Measurements from ENCODE around the gene PCSK5. TPM values are rescaled to one million over a fixed set of nuclear protein-coding genes. Genes with fewer than 3 reads are reported as not detected.

Gene PCSK5
- polyA plus RNA-seq, 2 donors = 4.2 to 6.1 TPM

DNA sequence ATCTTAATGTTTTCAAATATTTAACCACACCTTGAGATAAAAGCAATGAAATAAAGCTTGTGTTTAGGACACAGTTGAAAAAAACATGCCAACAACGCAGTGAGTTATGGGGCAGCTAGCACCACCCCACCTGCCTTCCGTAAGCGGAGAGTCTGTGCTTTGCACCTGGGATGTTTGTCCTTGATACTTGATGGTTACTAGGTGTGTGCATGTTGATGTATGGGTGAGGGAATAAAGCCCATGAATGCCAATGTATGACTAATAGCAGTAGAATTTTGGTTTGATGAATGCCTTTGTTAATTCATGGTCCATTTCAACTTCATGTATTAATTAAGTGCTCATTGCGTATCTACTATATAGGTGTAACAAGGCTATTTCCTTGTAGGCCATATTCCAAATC is 74.0 kb downstream of the PCSK5 start:
- peaks cover 5 to 9% of the 10 kb centered on the region in 2 donors for H3K4me1 ChIP-seq (ENCODE audit: control insufficient read depth in 2 of 2, insufficient read depth in 2 of 2, low read length in 1 of 2)
- WGBS, 2 donors = 51% methylated on average over 4 of the region's 4 CpGs
- H3K36me3 ChIP-seq (ENCODE audit: control insufficient read depth in 2 of 2, insufficient read depth in 2 of 2, low read length in 1 of 2) = no peaks in the 10 kb centered on the region
- peak overlapping the region; percentile 22 to 46 for H3K27ac ChIP-seq (ENCODE audit: low read depth in 2 of 2, low read length in 1 of 2)
- H3K27me3 ChIP-seq (ENCODE audit: control insufficient read depth in 1 of 2, insufficient read depth in 2 of 2, low read length in 2 of 2) = no peaks in the 10 kb centered on the region
- H3K9me3 ChIP-seq (ENCODE audit: control insufficient read depth in 2 of 2, insufficient read depth in 1 of 2, low read depth in 1 of 2, low read length in 1 of 2) = no peaks in the 10 kb centered on the region
- H3K4me3 ChIP-seq (ENCODE audit: low read depth in 1 of 2, low read length in 2 of 2) = no peak overlapping the region

DNA sequence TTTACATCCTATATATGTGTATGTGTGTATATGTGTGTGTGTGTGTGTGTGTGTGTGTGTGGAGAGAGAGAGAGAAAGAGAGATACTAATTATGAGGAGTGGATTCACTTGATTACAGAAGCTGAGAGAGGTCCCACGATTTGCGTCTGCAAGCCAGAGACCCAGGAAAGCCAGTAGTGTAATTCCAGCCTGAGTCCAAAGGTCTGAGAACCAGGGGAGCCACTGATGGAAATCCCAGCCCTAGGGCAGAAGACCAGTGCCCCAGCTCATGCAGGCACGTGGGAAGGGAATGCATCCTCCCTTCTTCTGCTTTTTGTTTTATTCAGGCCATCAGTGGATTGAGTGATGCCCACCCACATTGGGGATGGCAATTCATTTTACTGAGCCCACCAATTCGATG is 74.8 kb downstream of the PCSK5 start:
- no peaks in the 10 kb centered on the region for H3K9me3 ChIP-seq (ENCODE audit: control insufficient read depth in 2 of 2, insufficient read depth in 1 of 2, low read depth in 1 of 2, low read length in 1 of 2)
- H3K4me1 ChIP-seq (ENCODE audit: control insufficient read depth in 2 of 2, insufficient read depth in 2 of 2, low read length in 1 of 2) = peaks cover 5 to 9% of the 10 kb centered on the region in 2 donors
- H3K27ac ChIP-seq (ENCODE audit: low read depth in 2 of 2, low read length in 1 of 2) = no peak overlapping the region
- no peaks in the 10 kb centered on the region for H3K27me3 ChIP-seq (ENCODE audit: control insufficient read depth in 1 of 2, insufficient read depth in 2 of 2, low read length in 2 of 2)
- H3K36me3 ChIP-seq (ENCODE audit: control insufficient read depth in 2 of 2, insufficient read depth in 2 of 2, low read length in 1 of 2) = no peaks in the 10 kb centered on the region
- WGBS, 2 donors = 90 to 93% methylated on average over 4 of the region's 4 CpGs
- H3K4me3 ChIP-seq (ENCODE audit: low read depth in 1 of 2, low read length in 2 of 2) = no peak overlapping the region

DNA sequence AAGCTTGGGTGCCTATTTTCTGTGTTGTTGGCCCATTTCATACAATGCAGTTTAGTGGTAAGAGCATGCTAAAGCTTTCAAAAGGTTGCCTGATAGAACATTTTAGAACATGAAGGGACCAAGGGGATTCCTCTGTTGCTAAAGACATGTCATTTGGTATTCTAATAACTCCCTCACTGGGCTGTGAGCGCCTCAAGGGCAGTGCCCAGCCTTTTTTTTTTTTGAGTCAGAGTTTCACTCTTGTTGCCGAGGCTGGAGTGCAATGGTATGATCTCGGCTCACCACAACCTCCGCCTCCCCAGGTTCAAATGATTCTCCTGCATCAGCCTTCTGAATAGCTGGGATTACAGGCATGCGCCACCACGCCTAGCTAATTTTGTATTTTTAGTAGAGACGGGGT is 77.1 kb downstream of the PCSK5 start:
- no peaks in the 10 kb centered on the region for H3K27me3 ChIP-seq (ENCODE audit: control insufficient read depth in 1 of 2, insufficient read depth in 2 of 2, low read length in 2 of 2)
- 83 to 88% methylated on average over 7 of the region's 7 CpGs for WGBS, 2 donors
- no peaks in the 10 kb centered on the region for H3K36me3 ChIP-seq (ENCODE audit: control insufficient read depth in 2 of 2, insufficient read depth in 2 of 2, low read length in 1 of 2)
- no peaks in the 10 kb centered on the region for H3K9me3 ChIP-seq (ENCODE audit: control insufficient read depth in 2 of 2, insufficient read depth in 1 of 2, low read depth in 1 of 2, low read length in 1 of 2)
- H3K4me1 ChIP-seq (ENCODE audit: control insufficient read depth in 2 of 2, insufficient read depth in 2 of 2, low read length in 1 of 2) = peaks cover 0 to 3% of the 10 kb centered on the region in 2 donors
- no peak overlapping the region for H3K4me3 ChIP-seq (ENCODE audit: low read depth in 1 of 2, low read length in 2 of 2)
- H3K27ac ChIP-seq (ENCODE audit: low read depth in 2 of 2, low read length in 1 of 2) = no peak overlapping the region

DNA sequence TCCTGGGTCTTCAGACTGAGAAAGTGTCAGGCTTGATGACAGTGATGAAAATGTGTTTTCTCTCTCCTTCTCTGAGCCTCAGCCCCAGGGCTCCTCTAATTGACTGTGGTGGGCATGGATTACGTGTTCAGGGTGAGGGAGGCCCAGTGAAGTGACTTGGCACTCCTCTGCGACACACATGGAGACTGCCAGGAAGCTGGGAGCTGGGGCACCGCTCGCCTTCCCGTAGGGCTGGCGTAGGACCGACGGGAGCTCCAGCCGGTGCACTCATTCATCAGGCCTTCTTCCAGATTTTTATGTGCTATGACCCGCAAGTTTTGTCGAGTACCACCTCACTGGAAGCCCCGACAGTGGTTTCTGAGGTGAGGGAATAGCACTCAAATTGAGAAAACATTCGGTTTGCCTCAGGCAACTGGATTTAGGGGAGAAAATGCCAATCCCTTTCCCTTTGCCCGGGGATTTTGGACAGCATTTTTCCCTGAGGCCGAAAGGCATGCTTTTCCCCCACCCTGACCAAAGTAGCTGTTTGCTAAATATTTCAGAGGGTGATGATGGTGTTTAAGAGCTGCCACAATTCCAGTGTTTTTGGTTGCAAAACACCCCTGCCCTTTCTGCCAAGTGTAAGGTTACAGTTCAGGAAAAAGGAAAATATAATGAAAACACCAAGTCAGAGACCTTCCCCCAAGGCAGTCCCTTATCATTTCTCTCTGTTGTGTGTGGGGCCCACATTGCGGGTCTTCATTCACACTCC is 83.7 kb downstream of the PCSK5 start:
- Histone ChIP-seq H3K4me1 (ENCODE audit: control insufficient read depth in 2 of 2, insufficient read depth in 2 of 2, low read length in 1 of 2) (no peaks in the 10 kb centered on the region), H3K4me3 (ENCODE audit: low read depth in 1 of 2, low read length in 2 of 2) (no peak overlapping the region), H3K27me3 (ENCODE audit: control insufficient read depth in 1 of 2, insufficient read depth in 2 of 2, low read length in 2 of 2) (no peaks in the 10 kb centered on the region), H3K9me3 (ENCODE audit: control insufficient read depth in 2 of 2, insufficient read depth in 1 of 2, low read depth in 1 of 2, low read length in 1 of 2) (no peaks in the 10 kb centered on the region), H3K27ac (ENCODE audit: low read depth in 2 of 2, low read length in 1 of 2) (no peak overlapping the region), H3K36me3 (ENCODE audit: control insufficient read depth in 2 of 2, insufficient read depth in 2 of 2, low read length in 1 of 2) (no peaks in the 10 kb centered on the region)
- 82 to 90% methylated on average over 16 of the region's 16 CpGs for WGBS, 2 donors

DNA sequence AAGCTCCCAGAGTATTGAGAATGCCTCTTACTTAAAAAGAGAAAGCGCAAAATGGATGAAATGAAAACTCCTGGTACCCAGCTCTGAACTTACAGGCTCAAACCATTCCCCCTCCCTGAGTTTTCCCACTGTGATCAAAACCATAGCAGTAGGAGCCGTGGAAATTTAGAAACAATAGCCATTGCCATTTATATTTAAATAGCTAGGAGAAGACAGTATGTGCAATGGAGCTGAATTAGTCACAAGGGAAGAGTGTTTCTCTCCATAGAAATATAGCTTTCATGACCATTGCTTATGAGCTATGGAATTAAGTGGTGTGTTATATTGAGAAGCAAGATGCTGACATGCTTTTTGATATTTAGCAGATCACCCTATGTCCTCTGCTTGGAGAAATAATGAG is 84.6 kb downstream of the PCSK5 start:
- H3K36me3 ChIP-seq (ENCODE audit: control insufficient read depth in 2 of 2, insufficient read depth in 2 of 2, low read length in 1 of 2) = no peaks in the 10 kb centered on the region
- WGBS, 2 donors = 88 to 90% methylated on average over 2 of the region's 2 CpGs
- no peaks in the 10 kb centered on the region for H3K4me1 ChIP-seq (ENCODE audit: control insufficient read depth in 2 of 2, insufficient read depth in 2 of 2, low read length in 1 of 2)
- no peak overlapping the region for H3K27ac ChIP-seq (ENCODE audit: low read depth in 2 of 2, low read length in 1 of 2)
- no peaks in the 10 kb centered on the region for H3K27me3 ChIP-seq (ENCODE audit: control insufficient read depth in 1 of 2, insufficient read depth in 2 of 2, low read length in 2 of 2)
- H3K9me3 ChIP-seq (ENCODE audit: control insufficient read depth in 2 of 2, insufficient read depth in 1 of 2, low read depth in 1 of 2, low read length in 1 of 2) = no peaks in the 10 kb centered on the region
- no peak overlapping the region for H3K4me3 ChIP-seq (ENCODE audit: low read depth in 1 of 2, low read length in 2 of 2)

DNA sequence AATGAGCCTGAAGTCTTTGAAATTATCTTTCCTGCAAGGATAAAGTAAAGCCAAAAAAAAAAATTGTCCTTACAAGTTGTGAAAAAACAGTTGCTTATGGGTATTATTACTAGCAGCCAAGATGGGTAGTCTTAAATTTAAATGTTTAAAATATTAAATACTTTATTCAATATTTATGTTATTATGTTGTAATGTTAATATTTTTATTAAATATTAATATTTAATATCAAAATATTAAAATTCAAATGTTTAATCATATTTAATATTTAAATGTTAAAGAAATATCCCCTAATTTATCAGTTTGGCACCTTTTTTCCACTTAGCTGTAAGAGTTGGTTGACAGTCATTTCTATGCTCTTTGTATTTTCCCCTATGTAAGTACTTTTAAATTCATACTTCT is 86.1 kb downstream of the PCSK5 start:
- no peaks in the 10 kb centered on the region for H3K9me3 ChIP-seq (ENCODE audit: control insufficient read depth in 2 of 2, insufficient read depth in 1 of 2, low read depth in 1 of 2, low read length in 1 of 2)
- H3K4me3 ChIP-seq (ENCODE audit: low read depth in 1 of 2, low read length in 2 of 2) = no peak overlapping the region
- H3K27ac ChIP-seq (ENCODE audit: low read depth in 2 of 2, low read length in 1 of 2) = no peak overlapping the region
- H3K27me3 ChIP-seq (ENCODE audit: control insufficient read depth in 1 of 2, insufficient read depth in 2 of 2, low read length in 2 of 2) = no peaks in the 10 kb centered on the region
- no peaks in the 10 kb centered on the region for H3K4me1 ChIP-seq (ENCODE audit: control insufficient read depth in 2 of 2, insufficient read depth in 2 of 2, low read length in 1 of 2)
- H3K36me3 ChIP-seq (ENCODE audit: control insufficient read depth in 2 of 2, insufficient read depth in 2 of 2, low read length in 1 of 2) = no peaks in the 10 kb centered on the region

DNA sequence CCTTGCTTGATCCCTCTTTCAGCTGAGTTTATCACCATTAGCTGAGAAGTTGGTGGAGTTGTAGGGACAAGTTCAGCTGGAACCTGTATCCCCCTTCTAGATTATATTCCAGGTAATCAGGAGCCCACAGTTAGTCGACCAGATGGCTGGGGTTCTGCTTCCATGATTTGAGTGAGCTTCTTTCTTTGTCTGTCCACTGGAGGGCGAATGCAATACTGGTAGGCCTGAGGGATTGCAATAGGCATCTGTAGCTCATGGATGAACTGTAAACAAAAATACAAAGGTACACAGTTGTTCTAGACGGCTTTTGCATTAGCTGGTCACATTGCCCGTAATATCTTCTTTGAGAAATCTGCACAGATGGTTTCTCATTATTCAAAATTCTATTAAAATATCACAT is 88.9 kb downstream of the PCSK5 start:
- Histone ChIP-seq H3K4me1 (ENCODE audit: control insufficient read depth in 2 of 2, insufficient read depth in 2 of 2, low read length in 1 of 2) (no peaks in the 10 kb centered on the region), H3K4me3 (ENCODE audit: low read depth in 1 of 2, low read length in 2 of 2) (no peak overlapping the region), H3K9me3 (ENCODE audit: control insufficient read depth in 2 of 2, insufficient read depth in 1 of 2, low read depth in 1 of 2, low read length in 1 of 2) (no peaks in the 10 kb centered on the region), H3K27ac (ENCODE audit: low read depth in 2 of 2, low read length in 1 of 2) (no peak overlapping the region), H3K36me3 (ENCODE audit: control insufficient read depth in 2 of 2, insufficient read depth in 2 of 2, low read length in 1 of 2) (no peaks in the 10 kb centered on the region), H3K27me3 (ENCODE audit: control insufficient read depth in 1 of 2, insufficient read depth in 2 of 2, low read length in 2 of 2) (no peaks in the 10 kb centered on the region)
- WGBS, 2 donors = 55 to 68% methylated on average over 4 of the region's 4 CpGs

DNA sequence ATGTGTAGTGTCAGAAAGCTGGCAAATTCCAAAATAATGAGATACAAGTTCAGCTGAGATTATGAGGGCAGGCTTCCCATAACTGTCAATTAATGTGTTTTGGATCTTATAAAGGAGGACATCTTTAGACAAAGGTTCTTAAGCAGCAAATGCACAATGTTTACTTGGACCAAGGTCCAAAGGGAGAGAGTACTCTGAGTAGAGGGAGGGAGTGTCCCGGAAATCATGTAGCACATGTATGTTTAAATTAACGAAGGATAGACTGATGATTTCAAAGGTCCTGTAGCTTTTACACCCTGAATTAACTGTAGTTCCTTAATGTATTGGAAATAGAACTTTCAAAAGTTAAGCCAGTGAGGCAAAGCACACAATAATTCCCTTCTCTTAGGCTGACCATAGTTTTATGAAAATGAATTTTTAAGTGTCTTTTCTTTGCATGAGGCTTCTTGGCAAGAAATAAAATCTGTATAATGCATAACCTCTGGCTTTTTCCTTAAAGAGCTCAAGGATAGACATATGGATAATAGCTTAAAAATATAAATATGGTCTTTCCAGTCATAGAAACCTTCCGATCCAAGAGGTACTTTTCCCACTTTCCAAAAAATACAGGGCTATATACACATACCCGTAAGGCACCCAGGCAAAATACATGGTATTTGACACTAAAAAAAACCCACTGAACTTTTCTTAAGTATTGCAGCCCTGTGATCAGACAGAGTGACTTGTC is 93.0 kb downstream of the PCSK5 start:
- Histone ChIP-seq H3K4me3 (ENCODE audit: low read depth in 1 of 2, low read length in 2 of 2) (no peak overlapping the region), H3K9me3 (ENCODE audit: control insufficient read depth in 2 of 2, insufficient read depth in 1 of 2, low read depth in 1 of 2, low read length in 1 of 2) (no peaks in the 10 kb centered on the region), H3K27me3 (ENCODE audit: control insufficient read depth in 1 of 2, insufficient read depth in 2 of 2, low read length in 2 of 2) (no peaks in the 10 kb centered on the region), H3K27ac (ENCODE audit: low read depth in 2 of 2, low read length in 1 of 2) (no peak overlapping the region), H3K36me3 (ENCODE audit: control insufficient read depth in 2 of 2, insufficient read depth in 2 of 2, low read length in 1 of 2) (peaks cover 2 to 5% of the 10 kb centered on the region in 2 donors), H3K4me1 (ENCODE audit: control insufficient read depth in 2 of 2, insufficient read depth in 2 of 2, low read length in 1 of 2) (peaks cover 0 to 4% of the 10 kb centered on the region in 2 donors)
- 83 to 95% methylated on average over 4 of the region's 4 CpGs for WGBS, 2 donors

DNA sequence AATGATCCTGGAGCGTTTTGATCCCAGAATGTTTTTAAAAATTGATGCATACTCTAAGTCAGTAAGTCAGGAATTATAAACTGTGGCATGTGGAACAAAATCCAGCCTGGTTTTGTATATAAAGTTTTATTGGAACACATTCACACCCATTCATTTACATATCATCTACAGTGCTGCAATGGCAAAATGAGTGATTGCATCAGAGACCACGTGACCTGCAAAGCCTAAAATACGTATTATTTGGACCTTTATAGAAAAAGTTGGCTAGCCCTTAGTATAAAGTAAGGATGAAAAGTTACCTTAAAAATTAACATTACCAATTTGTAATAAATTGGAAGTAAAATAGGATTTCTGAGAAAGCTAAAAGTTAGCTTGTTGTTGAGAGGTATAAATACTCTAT is 95.0 kb downstream of the PCSK5 start:
- H3K9me3 ChIP-seq (ENCODE audit: control insufficient read depth in 2 of 2, insufficient read depth in 1 of 2, low read depth in 1 of 2, low read length in 1 of 2) = no peaks in the 10 kb centered on the region
- H3K27ac ChIP-seq (ENCODE audit: low read depth in 2 of 2, low read length in 1 of 2) = no peak overlapping the region
- H3K4me3 ChIP-seq (ENCODE audit: low read depth in 1 of 2, low read length in 2 of 2) = no peak overlapping the region
- peaks cover 2 to 8% of the 10 kb centered on the region in 2 donors for H3K36me3 ChIP-seq (ENCODE audit: control insufficient read depth in 2 of 2, insufficient read depth in 2 of 2, low read length in 1 of 2)
- 69 to 73% methylated on average over 3 of the region's 3 CpGs for WGBS, 2 donors
- peaks cover 0 to 4% of the 10 kb centered on the region in 2 donors for H3K4me1 ChIP-seq (ENCODE audit: control insufficient read depth in 2 of 2, insufficient read depth in 2 of 2, low read length in 1 of 2)
- H3K27me3 ChIP-seq (ENCODE audit: control insufficient read depth in 1 of 2, insufficient read depth in 2 of 2, low read length in 2 of 2) = no peaks in the 10 kb centered on the region

DNA sequence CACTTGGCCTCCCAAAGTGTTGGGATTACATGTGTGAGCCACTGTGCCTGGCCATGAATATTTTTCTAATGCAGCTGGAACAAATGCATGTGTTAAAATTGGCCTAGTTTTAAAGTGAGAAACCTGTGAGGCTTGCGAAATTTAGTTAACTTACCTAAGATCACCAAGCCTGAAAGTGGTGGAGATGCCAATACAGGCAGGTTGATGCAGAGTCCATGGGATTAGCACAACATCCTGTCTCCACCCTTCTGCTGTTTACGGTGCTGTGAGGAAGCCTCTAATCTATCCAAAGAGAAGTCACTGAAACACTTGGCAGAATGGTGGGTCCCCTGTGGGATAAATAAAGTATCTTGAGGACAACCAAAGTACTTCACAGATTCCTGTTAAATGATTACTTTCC is 98.2 kb downstream of the PCSK5 start:
- WGBS, 2 donors = 45 to 67% methylated on average over 2 of the region's 2 CpGs
- Histone ChIP-seq H3K27ac (ENCODE audit: low read depth in 2 of 2, low read length in 1 of 2) (peak overlapping the region in 1 of 2 donors; percentile 51), H3K9me3 (ENCODE audit: control insufficient read depth in 2 of 2, insufficient read depth in 1 of 2, low read depth in 1 of 2, low read length in 1 of 2) (no peaks in the 10 kb centered on the region), H3K36me3 (ENCODE audit: control insufficient read depth in 2 of 2, insufficient read depth in 2 of 2, low read length in 1 of 2) (peaks cover 2 to 8% of the 10 kb centered on the region in 2 donors), H3K4me3 (ENCODE audit: low read depth in 1 of 2, low read length in 2 of 2) (no peak overlapping the region), H3K27me3 (ENCODE audit: control insufficient read depth in 1 of 2, insufficient read depth in 2 of 2, low read length in 2 of 2) (no peaks in the 10 kb centered on the region), H3K4me1 (ENCODE audit: control insufficient read depth in 2 of 2, insufficient read depth in 2 of 2, low read length in 1 of 2) (peaks cover 0 to 4% of the 10 kb centered on the region in 2 donors)

All from esophagus (tissue), 2 donors.